ENCODE measurements around the gene SCAF1.
A peak's percentile ranks its signal among the peaks of the same experiment; 100 is the strongest.

Gene SCAF1

GRCh38 chr19:49645592-49645991 lies 3.6 kb downstream of the SCAF1 start:
- no peak for DNase-seq

GRCh38 chr19:49645995-49646394 lies 4.0 kb downstream of the SCAF1 start:
- no peak for DNase-seq

- DNase-seq: no peak
Measured at GRCh38 chr19:49646586-49646985, 4.6 kb downstream of the SCAF1 start.

GRCh38 chr19:49651029-49651819 lies 9.2 kb downstream of the SCAF1 start:
- DNase-seq: no peak

GRCh38 chr19:49651820-49652550 lies 10.0 kb downstream of the SCAF1 start:
- no peak for DNase-seq

GRCh38 chr19:49652551-49653465 lies 10.8 kb downstream of the SCAF1 start:
- no peak for DNase-seq

GRCh38 chr19:49653466-49653806 lies 11.4 kb downstream of the SCAF1 start:
- no peak for DNase-seq

- no peak for DNase-seq
Measured at GRCh38 chr19:49654581-49654980, 12.6 kb downstream of the SCAF1 start.

GRCh38 chr19:49655570-49656455 lies 13.8 kb downstream of the SCAF1 start:
- DNase-seq: no peak

- no peak for DNase-seq
Measured at GRCh38 chr19:49656456-49657109, 14.6 kb downstream of the SCAF1 start.

- DNase-seq: no peak
Measured at GRCh38 chr19:49657493-49658138, 15.6 kb downstream of the SCAF1 start.

GRCh38 chr19:49658139-49658517 lies 16.1 kb downstream of the SCAF1 start:
- no peak for DNase-seq

- no peak for DNase-seq
Measured at GRCh38 chr19:49658566-49659442, 16.8 kb downstream of the SCAF1 start.

- no peak for DNase-seq
Measured at GRCh38 chr19:49660338-49660961, 18.4 kb downstream of the SCAF1 start.

- no peak for DNase-seq
Measured at GRCh38 chr19:49662011-49662410, 20.0 kb downstream of the SCAF1 start.

GRCh38 chr19:49663224-49663623 lies 21.2 kb downstream of the SCAF1 start:
- no peak for DNase-seq

GRCh38 chr19:49664171-49665035 lies 22.4 kb downstream of the SCAF1 start:
- DNase-seq: peak; percentile 71

GRCh38 chr19:49665036-49665350 lies 23.0 kb downstream of the SCAF1 start:
- no peak for DNase-seq
